ENCODE results near the gene TAGLN.

The TAGLN gene

GRCh38 chr11:117229931-117230285 lies 30.7 kb downstream of the TAGLN start:
- H3K4me3 ChIP-seq (replicated peaks in 1 of 2; ENCODE audit: low read depth in 2 of 2, low read length in 2 of 2): no peak overlapping the region
- no peak for TF ChIP-seq CTCF (IDR thresholded peaks at IDR 0.05; ENCODE audit: low read depth, low read length)
- DNase-seq (ENCODE audit: low read depth in 2 of 2): no peak

- peak in 1 of 2 donors; percentile 50 for DNase-seq (ENCODE audit: low read depth in 2 of 2)
- TF ChIP-seq CTCF (IDR thresholded peaks at IDR 0.05; ENCODE audit: low read depth, low read length): no peak
Observed at GRCh38 chr11:117230286-117230961, 31.3 kb downstream of the TAGLN start.

GRCh38 chr11:117230999-117231841 lies 32.0 kb downstream of the TAGLN start:
- no peak for DNase-seq (ENCODE audit: low read depth in 2 of 2)
- no peak for TF ChIP-seq CTCF (IDR thresholded peaks at IDR 0.05; ENCODE audit: low read depth, low read length)
- H3K4me3 ChIP-seq (replicated peaks in 1 of 2; ENCODE audit: low read depth in 2 of 2, low read length in 2 of 2): peak overlapping the region; percentile 94 to 96

More at GRCh38 chr11:117230286-117230961, 31.3 kb downstream of the TAGLN start:
- peak overlapping the region; percentile 94 to 96 for H3K4me3 ChIP-seq (replicated peaks in 1 of 2; ENCODE audit: low read depth in 2 of 2, low read length in 2 of 2)

GRCh38 chr11:117231842-117232091 lies 32.6 kb downstream of the TAGLN start, which contains the start of gene PCSK7:
Gene PCSK7, minus strand, starts transcription at chr11:117232073. Its CDS starts 2,229 bp downstream, at chr11:117229844.
- peak within 1 kb of the TSS; percentile 94 to 96 for H3K4me3 ChIP-seq (replicated peaks in 1 of 2; ENCODE audit: low read depth in 2 of 2, low read length in 2 of 2)
- DNase-seq (ENCODE audit: low read depth in 2 of 2): no peak
- TF ChIP-seq CTCF (IDR thresholded peaks at IDR 0.05; ENCODE audit: low read depth, low read length): no peak

- H3K4me3 ChIP-seq (replicated peaks in 1 of 2; ENCODE audit: low read depth in 2 of 2, low read length in 2 of 2): peak within 1 kb of the TSS; percentile 94 to 96
- peak; percentile 62 to 81 for DNase-seq (ENCODE audit: low read depth in 2 of 2)
- TF ChIP-seq CTCF (IDR thresholded peaks at IDR 0.05; ENCODE audit: low read depth, low read length): peak; percentile 57
Observed at GRCh38 chr11:117232092-117232878, 33.1 kb downstream of the TAGLN start, which contains the start of gene RNF214. Gene RNF214, plus strand, starts transcription at chr11:117232671. Its CDS starts 1,602 bp downstream, at chr11:117234273.

GRCh38 chr11:117232911-117233409 lies 33.8 kb downstream of the TAGLN start:
- no peak for DNase-seq (ENCODE audit: low read depth in 2 of 2)
- peak overlapping the region; percentile 85 to 96 for H3K4me3 ChIP-seq (replicated peaks in 1 of 2; ENCODE audit: low read depth in 2 of 2, low read length in 2 of 2)
- no peak for TF ChIP-seq CTCF (IDR thresholded peaks at IDR 0.05; ENCODE audit: low read depth, low read length)

All from cardiac fibroblast (primary cell).